ENCODE measurements around the gene TMEM82.
"Not testable (repeated sequence)": the region's sequence is repeated elsewhere in the genome, so short reads cannot be mapped to it uniquely, and the experiment has no call there.

TMEM82 gene

DNA sequence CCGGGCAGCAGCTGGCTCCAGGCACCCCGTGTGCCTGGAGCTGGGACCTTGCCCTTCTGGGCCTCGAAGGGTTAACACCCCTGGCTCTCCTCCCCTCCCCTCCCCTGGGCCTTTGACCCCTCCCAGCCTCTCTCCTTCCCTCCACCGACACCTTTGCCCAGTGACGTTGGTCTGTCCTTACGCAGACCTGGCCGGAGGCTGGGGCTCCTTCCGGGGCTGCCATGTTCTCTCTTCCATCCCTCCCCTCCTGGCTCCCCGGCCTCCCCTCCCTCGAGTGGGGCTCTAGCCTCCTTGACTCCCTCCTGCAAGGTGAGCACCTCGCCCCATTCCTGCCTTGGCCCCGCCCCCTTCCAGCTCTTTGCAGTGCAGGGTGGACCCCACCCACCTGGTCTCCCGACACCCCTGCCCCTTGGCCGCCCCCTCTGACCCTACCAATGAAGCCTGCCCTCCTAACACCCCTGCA is at the start of gene TMEM82:
TMEM82 (plus strand) TSS at position 161 of the 463 bp plus-strand sequence; CDS start at position 222, 61 bp downstream.
- no peak for DNase-seq

DNA sequence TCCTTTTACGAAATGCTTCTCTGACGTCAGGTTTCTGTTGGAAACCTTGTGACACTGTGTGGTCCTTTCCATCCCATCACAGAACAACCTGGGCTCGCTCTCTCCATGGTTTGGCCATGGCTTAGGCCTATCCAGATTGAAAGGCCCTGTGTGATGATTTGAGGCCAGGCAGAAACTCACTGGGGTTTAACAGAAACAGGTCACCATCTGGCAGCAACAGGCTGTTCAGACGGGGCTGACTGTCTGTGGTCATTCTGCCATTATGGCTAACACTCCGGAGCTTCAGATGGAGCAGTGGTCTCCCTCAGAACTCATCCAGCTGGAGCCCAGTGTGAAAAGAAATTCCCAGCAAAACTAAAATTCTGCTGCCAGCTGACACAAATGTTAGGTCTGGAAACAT is 48.9 kb upstream of the TMEM82 start:
- no peak for DNase-seq

DNA sequence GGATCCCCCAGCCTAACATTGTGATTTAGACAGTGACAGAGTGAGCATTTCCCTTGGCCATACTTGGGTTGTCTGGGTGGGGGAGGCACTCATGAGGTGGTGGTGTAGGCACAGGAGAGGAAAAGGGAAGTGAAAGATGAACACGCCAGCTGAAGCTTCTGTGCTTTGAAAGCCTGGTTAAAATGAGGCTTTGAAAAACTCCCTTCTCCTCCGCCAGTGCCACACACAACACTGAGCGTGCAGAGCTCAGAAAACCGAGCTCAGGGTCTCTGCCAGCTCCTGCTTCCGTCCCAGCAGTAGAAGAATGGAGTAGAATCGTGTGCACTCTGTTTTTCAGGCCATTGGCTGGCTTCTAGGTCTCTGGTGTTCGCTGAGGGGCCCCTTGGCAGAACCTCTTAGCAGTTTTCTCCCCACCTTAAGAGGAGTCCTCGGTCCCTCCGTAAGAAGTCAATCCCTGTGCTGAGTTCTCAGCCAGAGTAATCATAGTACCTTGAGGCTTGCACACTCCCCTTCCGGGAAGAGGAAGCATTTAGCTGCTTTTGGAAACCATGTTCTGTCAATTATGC is 45.3 kb upstream of the TMEM82 start:
- DNase-seq = peak; percentile 84

DNA sequence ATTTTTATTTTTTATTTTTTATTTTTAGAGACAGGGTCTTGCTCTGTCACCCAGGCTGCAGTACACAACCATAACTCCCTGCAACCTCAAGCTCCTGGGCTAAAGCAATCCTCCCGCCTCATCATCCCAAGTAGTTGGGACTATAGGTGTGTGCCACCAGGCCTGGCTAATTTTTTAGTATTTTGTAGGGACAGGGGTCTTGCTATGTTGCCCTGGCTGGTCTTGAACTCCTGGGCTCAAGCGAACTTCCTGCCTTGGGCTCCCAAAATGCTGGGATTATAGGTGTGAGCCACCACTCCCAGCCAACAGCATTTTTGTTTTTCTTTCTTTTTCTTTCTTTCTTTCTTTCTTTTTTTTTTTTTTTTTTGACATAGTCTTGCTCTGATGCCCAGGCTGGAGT is 44.1 kb upstream of the TMEM82 start:
- DNase-seq = no peak

DNA sequence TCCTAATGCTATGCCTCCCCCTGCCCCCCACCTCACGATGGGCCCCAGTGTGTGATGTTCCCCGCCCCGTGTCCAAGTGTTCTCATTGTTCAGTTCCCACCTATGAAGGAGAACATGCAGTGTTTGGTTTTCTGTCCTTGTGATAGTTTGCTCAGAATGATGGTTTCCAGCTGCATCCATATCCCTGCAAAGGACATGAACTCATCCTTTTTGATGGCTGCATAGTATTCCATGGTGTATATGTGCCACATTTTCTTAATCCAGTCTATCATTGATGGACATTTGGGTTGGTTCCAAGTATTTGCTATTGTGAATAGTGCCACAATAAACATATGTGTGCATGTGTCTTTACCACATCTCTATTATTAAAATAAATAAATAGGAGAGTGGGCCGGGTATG is 43.0 kb upstream of the TMEM82 start:
- not testable (repeated sequence) for DNase-seq

DNA sequence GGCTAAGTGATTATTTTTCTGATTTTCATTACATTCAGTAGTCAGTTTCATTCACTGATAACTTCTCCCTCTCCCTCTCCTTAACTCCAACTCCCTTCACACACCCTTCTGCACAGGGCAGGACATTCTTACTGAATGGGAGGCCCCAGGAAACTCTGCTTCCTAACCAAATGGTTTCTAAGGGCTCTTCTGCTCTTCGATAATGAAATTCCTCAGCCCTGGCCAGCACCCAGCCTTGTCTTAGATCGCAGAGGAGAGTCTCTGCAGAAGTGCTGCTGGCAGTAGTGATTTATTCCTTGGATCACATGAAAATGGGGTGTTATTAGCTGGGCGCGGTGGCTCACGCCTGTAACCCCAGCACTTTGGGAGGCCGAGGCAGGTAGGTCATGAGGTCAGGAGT is 41.8 kb upstream of the TMEM82 start:
- no peak for DNase-seq

DNA sequence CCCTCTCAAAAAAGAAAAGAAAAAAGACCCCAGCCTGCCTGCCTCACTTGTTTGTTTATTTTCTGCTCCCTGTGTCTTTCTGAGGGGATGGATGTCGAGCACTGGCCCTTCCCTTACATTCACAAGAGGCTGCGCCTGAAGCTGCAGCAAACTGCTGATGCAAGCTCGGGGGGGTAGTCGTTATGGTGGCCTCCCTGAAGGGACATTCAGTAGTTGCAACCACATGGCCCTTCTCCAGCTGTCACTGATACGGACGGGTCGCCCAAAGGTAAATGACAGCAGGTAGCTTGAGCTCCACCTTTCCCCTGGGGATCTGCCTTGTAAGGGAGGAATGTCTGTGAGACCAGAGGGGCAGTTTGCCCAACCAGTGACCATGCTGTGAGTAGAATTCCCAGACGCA is 40.5 kb upstream of the TMEM82 start:
- DNase-seq = no peak

DNA sequence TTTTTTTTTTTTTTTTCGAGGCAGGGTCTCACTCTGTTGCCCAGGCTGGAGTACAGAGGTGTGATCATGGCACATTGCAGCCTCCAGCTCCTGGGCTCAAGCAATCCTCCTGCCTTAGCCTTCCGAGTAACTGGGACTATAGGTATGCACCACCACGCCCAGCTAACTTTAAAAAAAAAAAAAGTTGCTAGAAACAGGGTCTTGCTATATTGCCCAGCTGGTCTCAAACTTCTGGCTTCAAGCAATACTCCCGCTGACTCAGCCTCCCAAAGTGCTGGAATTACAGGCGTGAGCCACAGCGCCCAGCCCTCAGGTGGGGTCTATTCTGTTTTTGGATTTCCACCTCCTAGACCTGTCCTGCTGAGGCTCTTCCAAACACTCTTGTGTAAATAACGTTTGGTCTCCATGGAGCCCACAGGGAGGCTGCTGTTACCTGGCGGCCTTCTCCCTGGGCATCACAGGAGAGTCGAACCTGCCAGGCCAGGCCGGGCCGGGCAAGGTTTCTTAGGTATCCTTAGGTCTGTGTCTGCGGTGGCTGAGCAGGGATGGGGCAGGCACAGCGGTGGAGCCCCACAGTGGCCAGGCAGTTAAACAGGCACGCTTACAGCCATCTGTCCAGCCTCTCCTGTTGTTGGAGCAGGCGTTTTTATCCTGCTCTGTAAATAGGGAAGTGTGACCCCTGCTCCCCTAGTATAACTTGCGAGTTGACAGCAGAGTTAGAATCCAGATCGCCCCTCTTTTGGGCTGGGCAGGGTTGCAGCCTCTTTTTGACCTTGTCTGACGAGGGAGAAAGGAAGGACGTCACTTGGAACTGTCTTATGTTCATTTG is 39.4 kb upstream of the TMEM82 start:
- no peak for DNase-seq

DNA sequence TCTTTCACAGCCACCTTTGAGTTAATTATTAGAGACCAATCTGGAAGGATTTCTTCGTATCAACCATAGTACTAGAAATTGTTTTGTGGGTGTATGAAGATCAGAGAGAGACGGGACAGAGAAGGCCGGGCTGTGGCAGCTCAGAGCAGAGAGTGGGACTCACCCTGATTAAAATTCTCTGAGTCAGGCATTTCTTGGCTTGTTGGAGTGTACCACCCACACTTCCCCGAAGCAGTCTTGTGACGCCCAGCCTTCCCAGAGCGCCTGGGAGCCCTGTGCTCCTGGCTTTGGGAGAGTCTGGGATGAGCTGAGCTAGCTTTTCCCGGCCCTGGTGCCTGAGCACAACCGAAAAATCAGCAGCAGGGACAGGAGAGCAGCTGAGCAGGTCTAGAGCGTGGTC is 38.7 kb upstream of the TMEM82 start:
- DNase-seq = no peak

DNA sequence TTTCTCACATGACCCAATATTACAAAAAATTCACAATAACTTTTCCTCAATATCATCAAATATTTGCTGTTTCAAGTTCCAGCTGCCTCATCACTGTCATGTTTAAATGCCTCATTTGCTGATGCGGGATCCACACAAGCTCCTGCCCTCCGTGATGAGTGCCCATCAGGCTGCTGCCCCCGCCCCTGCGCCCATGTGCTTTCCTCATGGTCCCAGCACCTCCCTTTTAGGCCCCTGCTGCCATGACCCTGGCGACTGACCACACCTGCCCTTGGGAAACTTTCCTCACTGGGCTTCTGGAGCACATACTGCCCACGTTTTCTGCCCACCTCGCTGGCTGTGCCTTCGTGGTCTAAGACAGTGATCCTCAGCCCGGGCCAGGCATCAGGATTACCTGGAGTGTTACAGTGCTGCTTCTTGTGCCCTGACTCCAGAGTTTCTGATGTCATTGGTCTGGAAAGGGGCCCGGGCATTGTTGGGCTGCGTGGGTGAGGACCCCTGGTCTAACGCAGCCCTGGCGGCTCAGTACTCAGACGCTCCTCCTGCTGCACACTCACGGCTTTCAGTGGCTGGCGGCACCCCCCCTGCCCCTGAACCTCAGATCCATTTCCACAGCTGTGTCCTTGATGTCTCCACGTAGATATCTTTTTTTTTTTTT is 37.6 kb upstream of the TMEM82 start:
- DNase-seq = no peak

DNA sequence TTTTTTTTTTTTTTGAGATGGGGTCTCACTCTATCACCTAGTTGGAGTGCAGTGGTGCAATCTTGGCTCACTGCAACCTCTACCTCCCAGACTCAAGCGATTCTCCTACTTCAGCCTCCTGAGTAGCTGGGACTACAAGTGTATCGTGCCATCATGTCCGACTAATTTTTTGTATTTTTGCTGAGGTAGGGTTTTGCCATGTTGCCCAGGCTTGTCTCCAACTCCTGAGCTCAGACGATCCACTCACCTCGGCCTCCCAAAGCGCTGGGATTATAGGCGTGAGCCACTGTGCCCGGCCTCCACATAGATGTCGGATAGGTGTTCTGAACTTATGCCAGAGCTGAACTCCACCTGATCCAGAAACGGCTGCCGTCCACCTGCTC is 37.1 kb upstream of the TMEM82 start:
- DNase-seq = no peak

DNA sequence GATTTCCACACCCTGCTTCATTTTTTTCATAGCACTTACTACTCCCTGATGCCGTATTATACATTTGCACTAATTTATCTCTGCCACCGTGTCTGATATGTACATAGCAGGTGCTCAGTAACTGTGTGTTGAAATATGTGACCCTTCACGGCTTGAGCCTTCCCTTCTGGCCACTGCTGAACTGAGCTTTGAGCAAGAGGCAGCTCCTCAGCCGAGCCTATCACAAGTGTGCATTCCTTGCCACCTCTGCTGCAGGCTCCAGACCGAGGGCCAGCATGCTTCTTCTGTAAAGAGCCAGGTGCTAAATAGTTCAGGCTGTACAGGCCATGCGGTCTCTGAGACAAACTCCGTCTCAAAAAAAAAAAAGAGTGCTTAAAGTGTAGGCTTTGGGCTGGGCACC is 35.5 kb upstream of the TMEM82 start:
- no peak for DNase-seq

DNA sequence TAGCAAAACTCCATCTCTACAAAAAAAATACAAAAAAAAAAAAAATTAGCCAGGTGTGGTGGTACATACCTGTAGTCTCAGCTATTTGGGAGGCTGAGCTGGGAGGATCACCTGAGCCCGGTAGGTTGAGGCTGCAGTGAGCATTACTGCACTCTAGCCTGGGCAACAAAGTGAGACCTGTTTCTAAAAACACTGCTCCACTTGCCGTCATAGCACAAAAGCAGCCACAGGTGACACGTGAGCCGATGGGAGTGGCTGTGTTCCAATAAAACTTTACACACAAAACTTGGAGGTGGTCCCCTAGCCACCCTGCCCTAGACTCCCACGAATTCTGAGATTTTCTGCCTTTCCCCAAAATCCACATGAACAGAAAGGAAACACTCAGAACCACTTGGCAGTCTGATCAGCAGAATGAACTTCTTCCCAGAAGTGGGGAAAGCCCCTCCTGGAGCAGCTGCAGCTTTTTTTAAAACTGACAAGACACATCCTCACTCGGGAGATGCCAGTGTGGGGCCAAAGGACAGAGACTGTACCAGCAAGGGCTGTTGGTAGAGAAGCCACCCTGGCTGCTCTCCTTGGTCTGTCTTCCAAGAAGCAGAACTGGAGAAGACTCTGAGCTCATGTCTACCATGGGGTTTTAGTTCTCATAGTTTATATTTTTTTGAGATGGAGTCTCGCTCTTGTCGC is 34.9 kb upstream of the TMEM82 start:
- DNase-seq = no peak

DNA sequence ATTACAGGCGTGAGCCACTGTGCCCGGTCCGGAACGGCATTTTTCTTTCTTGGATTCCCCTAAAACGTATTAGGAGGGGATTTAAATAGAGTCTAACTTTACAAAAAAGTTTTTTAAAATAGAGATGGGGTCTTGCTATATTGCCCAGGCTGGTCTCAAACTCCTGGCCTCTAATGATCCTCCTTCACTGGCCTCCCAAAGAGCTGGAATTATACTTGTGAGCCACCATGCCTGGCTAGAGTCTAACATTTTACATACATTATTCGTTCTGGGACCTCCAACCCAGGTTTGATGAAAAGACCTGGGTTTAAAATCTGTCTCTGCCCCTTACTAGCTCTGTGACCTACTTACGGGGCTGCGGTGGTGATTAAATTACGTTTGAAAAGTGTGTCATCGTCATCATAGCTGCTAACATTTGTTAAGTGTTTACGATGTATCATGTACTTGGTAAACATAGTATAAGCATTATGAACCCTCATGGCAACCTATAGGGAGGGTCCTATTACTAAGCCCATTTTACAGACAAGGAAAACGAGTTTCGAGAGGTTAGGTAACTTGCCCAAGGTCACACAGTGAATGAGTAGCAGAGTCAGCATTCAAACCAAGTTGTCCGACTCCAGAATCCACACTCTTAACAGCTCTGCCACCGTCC is 33.7 kb upstream of the TMEM82 start:
- no peak for DNase-seq

DNA sequence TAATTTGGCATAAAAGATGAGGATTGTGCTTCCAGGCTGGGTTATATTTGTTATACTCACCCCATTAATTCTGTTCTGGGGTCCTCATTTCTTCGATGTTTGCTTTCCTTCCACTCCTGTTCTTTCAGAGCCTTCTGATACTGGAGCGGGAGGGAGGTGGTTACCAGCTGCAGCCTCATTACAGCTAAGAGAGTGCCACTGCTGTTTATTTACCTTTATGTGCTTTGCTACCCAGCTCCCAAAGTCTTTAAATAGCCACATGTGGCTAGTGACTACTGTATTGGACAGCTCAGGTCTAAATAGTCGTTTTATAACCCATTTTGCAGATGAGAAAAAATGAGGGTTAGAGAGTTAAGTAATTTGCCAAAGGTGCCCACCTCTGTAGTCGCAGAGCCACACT is 33.1 kb upstream of the TMEM82 start:
- DNase-seq = no peak

DNA sequence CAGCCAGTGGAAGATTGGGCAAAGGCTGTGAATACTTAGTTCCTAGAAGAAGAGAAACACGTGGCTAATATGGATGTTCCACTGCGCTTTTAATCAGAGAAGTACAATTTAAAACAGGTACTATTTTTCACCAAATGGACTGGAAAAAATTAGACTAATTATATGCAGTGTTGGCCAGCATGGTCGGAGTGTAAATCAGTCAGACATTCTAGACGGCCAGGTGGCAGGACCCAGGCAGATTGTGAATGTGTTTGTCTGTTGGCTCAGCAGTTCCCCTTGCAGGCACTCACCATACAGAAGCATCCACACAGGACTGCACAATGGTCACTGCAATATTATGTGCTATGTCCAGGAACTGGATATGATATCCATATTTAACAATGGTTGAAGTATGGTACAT is 30.1 kb upstream of the TMEM82 start:
- DNase-seq = no peak

DNA sequence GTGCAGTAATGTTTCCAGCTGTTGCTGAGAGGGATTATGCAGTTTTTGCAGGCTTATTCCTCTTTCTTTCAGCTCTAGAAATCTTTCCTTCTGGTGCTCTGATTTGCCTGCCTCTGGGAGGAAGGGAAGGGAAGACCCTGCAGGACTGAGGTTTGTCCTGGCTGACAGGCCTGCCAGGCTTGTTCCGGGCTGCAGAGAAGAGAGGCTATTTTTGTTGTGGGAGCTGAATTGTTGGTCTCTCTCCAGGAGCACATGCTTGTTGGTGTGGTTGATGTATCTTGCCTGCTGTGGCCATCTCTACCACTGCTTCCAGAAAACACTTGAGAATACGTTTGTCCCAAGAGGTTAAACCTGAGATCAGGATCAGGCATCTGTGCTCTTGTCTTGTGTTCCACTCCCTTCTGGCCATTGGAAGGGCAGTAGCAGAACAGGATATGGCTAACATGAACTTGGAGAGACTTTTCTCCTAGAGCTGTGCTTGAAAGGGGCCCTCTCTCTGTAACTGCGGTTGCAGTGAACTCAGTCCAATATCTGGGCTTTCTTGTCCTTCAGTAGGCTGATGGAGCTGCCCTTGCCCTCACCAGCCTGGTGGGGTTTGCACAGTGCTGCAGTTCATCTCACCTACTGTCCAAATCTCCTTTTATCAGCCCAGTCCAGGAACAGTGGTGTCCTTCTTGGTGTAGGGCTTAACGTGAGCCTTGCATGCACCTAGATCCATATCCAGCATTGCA is 27.7 kb upstream of the TMEM82 start:
- no peak for DNase-seq

DNA sequence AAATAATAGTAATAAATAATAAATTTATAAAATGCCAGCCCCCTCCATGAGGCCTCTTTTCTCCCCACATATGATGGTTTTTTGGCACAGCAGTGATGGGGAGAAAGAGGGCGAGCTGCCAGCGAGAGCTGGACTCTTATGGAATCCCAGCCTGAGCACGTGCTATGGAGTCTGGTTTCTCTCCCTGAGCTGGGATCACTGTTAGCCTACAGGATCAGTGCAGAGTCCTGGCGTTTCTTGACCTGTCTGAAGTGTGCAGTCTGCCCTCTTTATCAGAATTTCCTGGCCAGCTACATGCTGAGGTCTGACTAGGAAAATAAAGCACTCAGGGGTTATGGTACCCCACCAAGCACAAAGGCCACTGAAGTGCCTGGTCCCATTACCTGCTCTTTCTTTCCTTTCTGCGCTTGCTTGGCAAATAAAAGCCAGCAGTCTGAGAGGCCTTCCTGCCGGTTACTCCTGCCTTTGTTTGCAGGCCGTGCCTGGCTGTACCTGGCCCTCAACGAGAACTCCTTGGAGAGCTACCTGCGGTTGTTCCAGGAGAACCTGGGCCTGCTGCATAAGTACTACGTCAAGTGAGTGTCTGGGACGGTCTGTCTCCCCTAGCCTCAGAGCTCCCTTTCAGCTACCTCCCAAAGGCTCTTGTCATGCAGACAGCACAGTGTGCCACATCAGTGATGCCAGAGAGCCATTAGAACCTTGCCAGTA is 24.7 kb upstream of the TMEM82 start:
- DNase-seq = no peak

DNA sequence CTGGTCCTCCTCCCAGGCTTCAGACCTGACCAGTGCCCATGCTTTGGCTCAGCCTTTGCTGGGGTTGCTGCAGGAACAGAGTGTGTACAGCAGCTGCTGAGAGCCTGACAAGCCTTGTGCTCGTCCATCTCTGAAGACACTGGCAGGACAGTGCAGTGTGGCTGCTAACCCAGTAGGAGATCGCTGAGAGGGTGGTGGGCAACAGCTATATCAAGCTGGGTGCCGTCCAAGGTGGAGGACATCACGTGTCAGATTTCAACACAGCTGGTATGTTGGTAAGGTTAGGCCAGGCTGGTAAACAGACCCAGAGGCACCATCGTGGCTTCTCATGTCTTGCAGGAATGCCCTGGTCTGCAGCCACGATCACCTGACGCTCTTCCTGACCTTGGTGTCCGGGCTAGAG is 24.1 kb upstream of the TMEM82 start:
- no peak for DNase-seq

DNA sequence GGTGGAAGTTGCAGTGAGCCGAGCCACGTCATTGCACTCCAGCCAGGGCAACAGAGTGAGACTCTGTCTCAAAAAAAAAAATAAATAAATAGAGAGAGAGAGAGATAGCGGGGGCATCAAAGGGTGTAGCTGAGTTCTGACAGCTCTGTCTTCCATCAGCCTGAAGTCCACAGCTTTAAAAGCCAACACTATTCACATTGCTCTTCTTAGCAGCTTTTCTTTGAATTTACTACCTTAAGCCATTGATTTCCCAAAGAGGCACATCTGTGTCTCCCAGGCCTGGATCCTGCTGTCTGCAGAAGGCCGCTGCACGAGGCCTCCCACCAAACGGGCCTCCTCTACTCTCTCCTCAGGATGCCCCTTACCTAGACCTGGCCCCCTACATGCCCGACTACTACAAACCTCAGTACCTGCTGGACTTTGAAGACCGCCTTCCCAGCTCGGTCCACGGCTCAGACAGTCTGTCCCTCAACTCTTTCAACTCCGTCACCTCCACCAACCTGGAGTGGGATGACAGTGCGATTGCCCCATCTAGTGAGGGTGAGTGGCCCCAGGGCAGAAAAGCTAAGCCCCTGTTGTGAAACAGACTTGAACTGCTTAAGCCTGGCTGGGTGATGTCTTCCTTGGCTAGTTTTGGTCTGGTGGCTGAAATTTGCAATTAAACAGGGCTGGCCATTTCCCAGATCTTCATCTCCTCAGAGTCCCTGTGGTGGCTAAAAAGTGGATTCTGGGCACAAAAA is 22.7 kb upstream of the TMEM82 start:
- DNase-seq = no peak

DNA sequence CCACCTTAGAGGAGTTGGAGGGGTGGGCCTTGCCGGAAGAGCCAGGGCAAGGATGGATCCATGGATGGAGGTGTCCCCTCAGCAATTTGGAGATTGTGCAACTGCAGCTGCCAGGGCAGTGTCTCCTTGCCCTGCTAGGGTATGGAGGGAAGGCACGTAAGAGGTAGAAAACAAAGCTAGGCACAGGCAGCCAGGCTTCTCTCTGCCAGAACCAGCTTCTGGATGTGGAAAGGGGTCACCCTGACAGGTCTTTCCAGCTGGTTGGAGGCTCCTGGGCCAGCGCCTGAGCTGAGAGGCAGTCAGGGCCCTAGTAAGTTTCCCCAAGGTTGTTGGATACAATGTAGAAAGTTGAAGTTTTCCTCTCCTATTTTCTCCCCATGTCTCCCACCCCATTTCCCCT is 21.4 kb upstream of the TMEM82 start:
- DNase-seq = no peak
